ENCODE measurements around the gene AGMO. TPM values are rescaled to one million over a fixed set of nuclear protein-coding genes. Genes with fewer than 3 reads are reported as not detected.

The AGMO gene
- total RNA-seq, 3 donors from 2014 or later (not counting 1 experiment from before 2014, with no cell fraction given): not detected

DNA sequence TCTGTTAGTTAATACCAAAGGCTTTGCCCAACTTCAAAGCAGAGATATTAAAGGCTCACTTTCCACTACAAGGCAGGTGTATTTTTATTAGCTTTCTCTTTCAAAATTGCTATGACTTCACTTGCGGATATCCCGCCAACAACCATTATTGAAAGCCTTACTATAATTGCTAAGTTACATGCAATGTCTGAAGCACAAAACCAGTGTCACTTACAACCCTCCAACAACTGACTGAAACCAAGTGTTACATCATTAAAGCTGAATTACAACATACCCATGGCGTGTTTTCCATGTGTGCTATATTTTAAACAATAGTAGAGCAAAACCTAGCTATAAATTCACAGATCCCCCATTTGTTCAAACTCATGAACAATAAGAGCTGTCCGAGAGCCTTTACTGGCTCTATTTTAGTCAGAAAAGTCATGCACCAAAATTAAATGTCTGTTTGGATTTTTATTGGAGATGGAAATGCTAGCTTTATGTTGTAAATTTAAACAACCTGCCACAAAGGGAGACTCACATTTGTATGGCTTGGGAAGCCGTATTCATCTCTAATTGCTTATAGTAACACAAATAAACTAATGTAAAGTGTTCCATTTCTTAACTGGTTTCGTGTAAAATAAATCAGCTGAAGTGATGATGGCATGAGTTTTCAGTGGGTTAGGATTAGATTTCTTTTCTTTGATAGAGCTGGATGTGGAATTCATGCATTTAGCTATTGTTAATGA, 227.1 kb downstream of the AGMO start:
- no peaks in the 10 kb centered on the region for H3K4me1 ChIP-seq (ENCODE audit: control insufficient read depth, insufficient read depth, low read length)
- no peaks in the 10 kb centered on the region for H3K36me3 Mint-ChIP-seq
- no peak overlapping the region for H3K27ac Mint-ChIP-seq
- H3K4me1 Mint-ChIP-seq: no peaks in the 10 kb centered on the region
- H3K9me3 Mint-ChIP-seq: peaks cover 2 to 5% of the 10 kb centered on the region in 2 donors
- H3K4me3 Mint-ChIP-seq: no peak overlapping the region
- H3K27me3 Mint-ChIP-seq (ENCODE audit: low read depth in 2 of 2): no peaks in the 10 kb centered on the region
- no peaks in the 10 kb centered on the region for H3K9me3 ChIP-seq (ENCODE audit: control insufficient read depth, insufficient read depth, low read length)
- H3K4me3 ChIP-seq (ENCODE audit: low read length): no peak overlapping the region
- intact Hi-C loops (cut with micrococcal nuclease): no loop called here
- H3K27me3 ChIP-seq (ENCODE audit: control insufficient read depth, insufficient read depth, low read length): no peaks in the 10 kb centered on the region
- H3K27ac ChIP-seq (ENCODE audit: low read length): no peak overlapping the region
- TF ChIP-seq, protein P1, sequence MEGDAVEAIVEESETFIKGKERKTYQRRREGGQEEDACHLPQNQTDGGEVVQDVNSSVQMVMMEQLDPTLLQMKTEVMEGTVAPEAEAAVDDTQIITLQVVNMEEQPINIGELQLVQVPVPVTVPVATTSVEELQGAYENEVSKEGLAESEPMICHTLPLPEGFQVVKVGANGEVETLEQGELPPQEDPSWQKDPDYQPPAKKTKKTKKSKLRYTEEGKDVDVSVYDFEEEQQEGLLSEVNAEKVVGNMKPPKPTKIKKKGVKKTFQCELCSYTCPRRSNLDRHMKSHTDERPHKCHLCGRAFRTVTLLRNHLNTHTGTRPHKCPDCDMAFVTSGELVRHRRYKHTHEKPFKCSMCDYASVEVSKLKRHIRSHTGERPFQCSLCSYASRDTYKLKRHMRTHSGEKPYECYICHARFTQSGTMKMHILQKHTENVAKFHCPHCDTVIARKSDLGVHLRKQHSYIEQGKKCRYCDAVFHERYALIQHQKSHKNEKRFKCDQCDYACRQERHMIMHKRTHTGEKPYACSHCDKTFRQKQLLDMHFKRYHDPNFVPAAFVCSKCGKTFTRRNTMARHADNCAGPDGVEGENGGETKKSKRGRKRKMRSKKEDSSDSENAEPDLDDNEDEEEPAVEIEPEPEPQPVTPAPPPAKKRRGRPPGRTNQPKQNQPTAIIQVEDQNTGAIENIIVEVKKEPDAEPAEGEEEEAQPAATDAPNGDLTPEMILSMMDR (IDR thresholded peaks at IDR 0.05): no peak
- DNase-seq: no peak
- no peaks in the 10 kb centered on the region for H3K36me3 ChIP-seq (ENCODE audit: control insufficient read depth, insufficient read depth, low read length)
- WGBS (ENCODE audit: insufficient coverage): 86% methylated on average over 5 of the region's 6 CpGs
- no peak for ATAC-seq

- no peaks in the 10 kb centered on the region for H3K4me1 Mint-ChIP-seq
- no peaks in the 10 kb centered on the region for H3K27me3 ChIP-seq (ENCODE audit: control insufficient read depth, insufficient read depth, low read length)
- H3K27ac ChIP-seq (ENCODE audit: low read length): no peak overlapping the region
- H3K9me3 Mint-ChIP-seq: peaks cover 0 to 6% of the 10 kb centered on the region in 2 donors
- ATAC-seq: no peak
- 100% methylated on average over 1 of the region's 2 CpGs for WGBS (ENCODE audit: insufficient coverage)
- no peaks in the 10 kb centered on the region for H3K36me3 ChIP-seq (ENCODE audit: control insufficient read depth, insufficient read depth, low read length)
- intact Hi-C loops (cut with micrococcal nuclease): no loop called here
- no peak for DNase-seq
- TF ChIP-seq, protein P1 (IDR thresholded peaks at IDR 0.05): no peak
- H3K27ac Mint-ChIP-seq: no peak overlapping the region
- no peaks in the 10 kb centered on the region for H3K27me3 Mint-ChIP-seq (ENCODE audit: low read depth in 2 of 2)
- H3K9me3 ChIP-seq (ENCODE audit: control insufficient read depth, insufficient read depth, low read length): no peaks in the 10 kb centered on the region
- H3K4me3 Mint-ChIP-seq: no peak overlapping the region
- H3K36me3 Mint-ChIP-seq: no peaks in the 10 kb centered on the region
- no peak overlapping the region for H3K4me3 ChIP-seq (ENCODE audit: low read length)
- H3K4me1 ChIP-seq (ENCODE audit: control insufficient read depth, insufficient read depth, low read length): no peaks in the 10 kb centered on the region
Observed at GRCh38 chr7:15332956-15333355, 228.9 kb downstream of the AGMO start.

DNA sequence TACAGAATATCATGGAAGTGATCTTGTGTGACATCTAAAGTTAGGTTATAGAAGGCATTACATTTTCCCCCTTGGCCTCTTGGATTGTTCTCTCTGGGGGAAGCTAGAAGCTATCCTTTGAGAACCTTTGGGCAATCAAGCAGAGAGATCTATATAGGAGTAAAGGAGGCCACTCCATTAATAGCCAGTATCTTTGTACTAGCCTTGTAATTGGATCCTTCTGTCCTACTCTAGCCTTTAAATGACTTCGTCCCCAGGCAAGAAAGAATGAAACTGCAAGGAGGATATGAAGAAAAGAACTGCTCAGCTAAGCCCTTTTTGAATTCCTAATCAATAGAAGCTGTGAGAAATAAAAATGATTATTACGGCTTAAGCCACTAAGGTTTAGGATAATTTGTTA, 230.9 kb downstream of the AGMO start:
- Mint-ChIP-seq H3K4me3 (no peak overlapping the region), H3K9me3 (peaks cover 0 to 7% of the 10 kb centered on the region in 2 donors), H3K4me1 (no peaks in the 10 kb centered on the region), H3K27ac (no peak overlapping the region), H3K36me3 (no peaks in the 10 kb centered on the region), H3K27me3 (ENCODE audit: low read depth in 2 of 2) (no peaks in the 10 kb centered on the region)
- no peak overlapping the region for H3K4me3 ChIP-seq (ENCODE audit: low read length)
- no peaks in the 10 kb centered on the region for H3K9me3 ChIP-seq (ENCODE audit: control insufficient read depth, insufficient read depth, low read length)
- no peaks in the 10 kb centered on the region for H3K27me3 ChIP-seq (ENCODE audit: control insufficient read depth, insufficient read depth, low read length)
- H3K4me1 ChIP-seq (ENCODE audit: control insufficient read depth, insufficient read depth, low read length): no peaks in the 10 kb centered on the region
- no peak overlapping the region for H3K27ac ChIP-seq (ENCODE audit: low read length)
- H3K36me3 ChIP-seq (ENCODE audit: control insufficient read depth, insufficient read depth, low read length): no peaks in the 10 kb centered on the region
- DNase-seq: no peak
- intact Hi-C loops (cut with micrococcal nuclease): no loop called here
- 81% methylated on average over 2 of the region's 2 CpGs for WGBS (ENCODE audit: insufficient coverage)
- TF ChIP-seq, protein P1 (IDR thresholded peaks at IDR 0.05): no peak
- no peak for ATAC-seq

DNA sequence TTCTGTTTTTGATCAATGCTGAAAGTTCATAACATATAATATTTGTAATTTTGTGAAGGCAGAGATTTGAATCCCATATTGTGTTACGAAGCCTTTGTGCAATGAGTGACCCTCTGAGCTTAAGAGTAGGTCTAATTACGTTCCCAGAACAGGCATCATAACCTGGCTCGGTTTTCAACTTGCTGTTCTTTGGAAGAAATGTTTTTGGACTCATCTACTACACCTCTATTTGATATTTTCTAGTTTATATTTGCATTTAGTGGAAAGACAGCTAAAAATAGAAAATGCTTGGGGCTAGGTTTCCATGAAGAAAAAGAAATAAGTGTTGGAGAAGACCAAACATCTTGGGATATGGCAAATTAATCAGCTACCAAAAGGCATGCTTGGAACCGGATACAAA, 234.8 kb downstream of the AGMO start:
- TF ChIP-seq, protein P1 (IDR thresholded peaks at IDR 0.05): no peak
- Histone ChIP-seq H3K27ac (ENCODE audit: low read length) (no peak overlapping the region), H3K4me3 (ENCODE audit: low read length) (no peak overlapping the region), H3K36me3 (ENCODE audit: control insufficient read depth, insufficient read depth, low read length) (no peaks in the 10 kb centered on the region), H3K4me1 (ENCODE audit: control insufficient read depth, insufficient read depth, low read length) (no peaks in the 10 kb centered on the region), H3K9me3 (ENCODE audit: control insufficient read depth, insufficient read depth, low read length) (no peaks in the 10 kb centered on the region), H3K27me3 (ENCODE audit: control insufficient read depth, insufficient read depth, low read length) (no peaks in the 10 kb centered on the region)
- Mint-ChIP-seq H3K27ac (no peak overlapping the region), H3K9me3 (peaks cover 0 to 6% of the 10 kb centered on the region in 2 donors), H3K27me3 (ENCODE audit: low read depth in 2 of 2) (no peaks in the 10 kb centered on the region), H3K36me3 (no peaks in the 10 kb centered on the region), H3K4me1 (no peaks in the 10 kb centered on the region), H3K4me3 (no peak overlapping the region)
- ATAC-seq: no peak
- WGBS (ENCODE audit: insufficient coverage): 78% methylated on average over 3 of the region's 4 CpGs
- intact Hi-C loops (cut with micrococcal nuclease): no loop called here
- no peak for DNase-seq

Measured in natural killer cell (primary cell).